Upper lobe of left lung (tissue), 6 donors: ENCODE results near the gene DMAC2L. TPM values are rescaled to one million over a fixed set of nuclear protein-coding genes. Genes with fewer than 3 reads are reported as not detected.

Source experiments
- ATAC-seq, 2 donors: fragments of 200-7000 bp; cut with Tn5 transposase; one replicate each; pipeline ENCODE4 v1.9.1; 2022; ENCODE audit warnings: mild to moderate bottlenecking in 2 of 2, moderate library complexity in 2 of 2; ENCODE audit not compliant: low FRiP score in 2 of 2
- DNase-seq, 2 donors: peaks; one replicate each; pipeline ENCODE4 v3.0.0-alpha.2; 2019 to 2020
- H3K27ac ChIP-seq, 4 donors: fragments of 200-600 bp; sonication (generic); one replicate each; pipeline ENCODE4 v1.5.1; 2016 to 2019
- H3K27me3 ChIP-seq, 4 donors: fragments of 200-600 bp; sonication (generic); one replicate each; pipeline ENCODE4 v1.5.1; 2017 to 2019
- H3K36me3 ChIP-seq, 4 donors: fragments of 200-600 bp; sonication (generic); one replicate each; pipeline ENCODE4 v1.5.1; 2016 to 2019
- H3K4me1 ChIP-seq, 4 donors: fragments of 200-600 bp; sonication (generic); one replicate each; pipeline ENCODE4 v1.5.1; 2018 to 2019
- H3K4me3 ChIP-seq, 4 donors: fragments of 200-600 bp; sonication (generic); one replicate each; pipeline ENCODE4 v1.5.1; 2017 to 2019; ENCODE audit warnings: mild to moderate bottlenecking in 2 of 4, moderate library complexity in 1 of 4
- H3K9me3 ChIP-seq, 4 donors: fragments of 200-600 bp; sonication (generic); one replicate each; pipeline ENCODE4 v1.5.1; 2018 to 2019
- EP300 ChIP-seq, 4 donors: sonication (generic); formaldehyde crosslinking; IDR thresholded peaks; one replicate each; pipeline ENCODE4 v1.5.1; 2017; ENCODE audit warnings: antibody characterized with exemption in 4 of 4, control low read depth in 2 of 4
- POLR2A ChIP-seq, 4 donors: fragments of 450-650 bp; IDR thresholded peaks; one replicate each; pipeline ENCODE4 v1.5.1; 2016 to 2017; ENCODE audit warnings: antibody characterized with exemption in 4 of 4, mild to moderate bottlenecking in 2 of 4
- POLR2AphosphoS5 ChIP-seq, 2 donors: sonication (generic); formaldehyde crosslinking; IDR thresholded peaks; one replicate each; pipeline ENCODE4 v1.5.1; 2017; ENCODE audit warnings: antibody characterized with exemption in 2 of 2
- WGBS, 2 donors: methylation state at CpG; one replicate each; pipeline ENCODE4 v1.1.5; 2017 to 2018; 5-methylcytosine and 5-hydroxymethylcytosine counted together
- total RNA-seq, 6 donors: library from RNA; depleted of rRNA in 4 of 6; stranded (reverse); fragments of >200 nt in 4 of 6; gene quantifications; one replicate each; pipeline versions ENCODE4 v1.1.0 to v1.2.1, GENCODE V29; 2016 to 2021
- TF ChIP-seq, protein P1 (sequence below), 6 experiments: fragments of 450-650 bp in 4 of 6; fragments of 200-600 bp in 2 of 6; sonication (generic) in 2 of 6; IDR thresholded peaks; one replicate each; pipeline ENCODE4 v1.5.1; 2016 to 2019; ENCODE audit warnings: antibody characterized with exemption in 6 of 6
- donor health status: DM: no; HTN: no; CAD: no; lungs with moderate emphysema.
- donor health status: DM: no; HTN: yes; CAD: no; lungs with severe emphysema.

Gene DMAC2L
- total RNA-seq, 6 donors from 2014 or later: 13.5 to 23.7 (median 21.6) TPM

DNA sequence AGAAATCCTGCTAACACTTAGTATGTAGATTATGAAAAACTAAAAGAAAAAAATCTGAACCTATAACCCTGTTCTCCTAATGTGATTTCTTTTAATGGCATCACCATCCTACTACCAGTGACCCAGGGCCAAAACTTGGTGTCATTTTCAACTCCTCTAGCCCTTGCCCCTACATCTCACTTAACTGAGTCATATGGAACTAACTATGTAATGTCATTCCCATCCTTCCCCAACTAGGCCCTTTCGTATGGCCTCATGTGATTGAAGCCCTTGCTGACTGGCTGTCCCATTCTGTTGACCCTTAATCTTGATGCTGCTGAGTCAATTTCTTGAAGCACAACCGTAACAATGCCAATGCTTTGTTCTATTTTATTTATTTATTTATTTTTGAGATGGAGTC, 7.6 kb downstream of the DMAC2L start:
- peak overlapping the region in 1 of 4 donors; percentile 67 for H3K27ac ChIP-seq
- no peaks in the 10 kb centered on the region for H3K27me3 ChIP-seq
- no peaks in the 10 kb centered on the region for H3K9me3 ChIP-seq
- ATAC-seq (no peak), DNase-seq (no peak)
- peaks cover 9 to 16% (median 12%) of the 10 kb centered on the region in 4 donors for H3K4me1 ChIP-seq
- 86 to 90% methylated on average over 2 of the region's 2 CpGs for WGBS, 2 donors
- H3K4me3 ChIP-seq: no peak overlapping the region
- peaks cover 0 to 18% (median 10%) of the 10 kb centered on the region in 4 donors for H3K36me3 ChIP-seq
- no peak for TF ChIP-seq POLR2A (IDR thresholded peaks at IDR 0.05)
- TF ChIP-seq POLR2AphosphoS5 (IDR thresholded peaks at IDR 0.05): no peak
- no peak for TF ChIP-seq EP300 (IDR thresholded peaks at IDR 0.05)
- TF ChIP-seq, protein P1, sequence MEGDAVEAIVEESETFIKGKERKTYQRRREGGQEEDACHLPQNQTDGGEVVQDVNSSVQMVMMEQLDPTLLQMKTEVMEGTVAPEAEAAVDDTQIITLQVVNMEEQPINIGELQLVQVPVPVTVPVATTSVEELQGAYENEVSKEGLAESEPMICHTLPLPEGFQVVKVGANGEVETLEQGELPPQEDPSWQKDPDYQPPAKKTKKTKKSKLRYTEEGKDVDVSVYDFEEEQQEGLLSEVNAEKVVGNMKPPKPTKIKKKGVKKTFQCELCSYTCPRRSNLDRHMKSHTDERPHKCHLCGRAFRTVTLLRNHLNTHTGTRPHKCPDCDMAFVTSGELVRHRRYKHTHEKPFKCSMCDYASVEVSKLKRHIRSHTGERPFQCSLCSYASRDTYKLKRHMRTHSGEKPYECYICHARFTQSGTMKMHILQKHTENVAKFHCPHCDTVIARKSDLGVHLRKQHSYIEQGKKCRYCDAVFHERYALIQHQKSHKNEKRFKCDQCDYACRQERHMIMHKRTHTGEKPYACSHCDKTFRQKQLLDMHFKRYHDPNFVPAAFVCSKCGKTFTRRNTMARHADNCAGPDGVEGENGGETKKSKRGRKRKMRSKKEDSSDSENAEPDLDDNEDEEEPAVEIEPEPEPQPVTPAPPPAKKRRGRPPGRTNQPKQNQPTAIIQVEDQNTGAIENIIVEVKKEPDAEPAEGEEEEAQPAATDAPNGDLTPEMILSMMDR (IDR thresholded peaks at IDR 0.05): no peak

DNA sequence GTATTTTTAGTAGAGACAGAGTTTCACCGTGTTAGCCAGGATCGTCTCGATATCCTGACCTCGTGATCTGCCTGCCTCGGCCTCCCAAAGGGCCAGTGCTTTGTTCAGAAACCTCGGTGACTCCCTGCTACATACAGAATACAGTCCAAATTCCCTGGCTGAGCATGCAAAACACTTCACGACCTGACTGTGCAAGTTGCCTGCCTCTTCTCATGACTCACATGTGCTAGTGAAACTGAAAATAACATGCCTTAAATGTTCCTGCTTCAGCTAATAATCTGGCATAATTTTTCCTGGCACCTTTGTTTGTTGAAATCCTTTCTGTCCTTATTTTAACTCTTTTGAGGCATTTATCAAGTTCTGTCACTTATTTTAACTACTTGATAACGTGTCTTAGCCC, 8.2 kb downstream of the DMAC2L start:
- H3K36me3 ChIP-seq: peaks cover 0 to 22% (median 9%) of the 10 kb centered on the region in 4 donors
- ATAC-seq: peak; percentile 59 to 63
- H3K27ac ChIP-seq: peak overlapping the region; percentile 48 to 76 (median 64)
- H3K9me3 ChIP-seq: no peaks in the 10 kb centered on the region
- peaks cover 9 to 16% (median 12%) of the 10 kb centered on the region in 4 donors for H3K4me1 ChIP-seq
- no peak for DNase-seq
- TF ChIP-seq POLR2A (IDR thresholded peaks at IDR 0.05) (no peak), POLR2AphosphoS5 (IDR thresholded peaks at IDR 0.05) (no peak), EP300 (IDR thresholded peaks at IDR 0.05) (no peak)
- TF ChIP-seq, protein P1 (IDR thresholded peaks at IDR 0.05): no peak
- no peak overlapping the region for H3K4me3 ChIP-seq
- H3K27me3 ChIP-seq: no peaks in the 10 kb centered on the region
- WGBS, 2 donors: 60 to 77% methylated on average over 8 of the region's 8 CpGs

DNA sequence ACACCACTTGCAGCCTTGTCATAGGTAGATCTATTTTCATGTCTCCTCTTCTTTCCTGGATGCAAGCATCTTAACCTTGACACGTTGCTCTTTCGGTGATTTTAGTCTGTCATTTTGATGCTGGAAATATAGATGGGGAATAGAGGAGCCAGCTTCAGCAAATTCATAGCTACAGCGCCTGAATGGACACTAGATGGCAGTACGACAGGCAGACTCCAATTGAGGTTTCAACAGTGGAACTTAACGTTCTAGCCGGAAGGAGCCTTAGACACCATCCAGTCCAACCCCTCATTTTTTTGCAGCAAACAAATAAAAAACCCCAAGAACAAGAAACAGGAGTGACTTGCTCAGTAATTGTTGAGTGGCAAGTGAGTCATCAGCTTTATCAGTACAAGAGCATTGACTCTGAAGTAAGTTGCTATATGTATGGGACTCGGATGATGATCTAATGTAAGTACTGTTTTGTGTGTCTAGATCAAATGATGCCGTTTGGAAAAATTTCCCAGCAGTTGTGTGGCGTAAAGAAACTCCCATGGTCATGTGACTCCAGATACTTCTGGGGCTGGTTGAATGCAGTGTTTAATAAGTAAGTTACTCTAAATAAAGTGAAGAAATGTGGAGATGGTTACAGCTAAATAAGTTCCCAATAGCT, 9.0 kb downstream of the DMAC2L start:
- peak overlapping the region; percentile 48 to 76 (median 64) for H3K27ac ChIP-seq
- TF ChIP-seq POLR2A (IDR thresholded peaks at IDR 0.05): no peak
- TF ChIP-seq EP300 (IDR thresholded peaks at IDR 0.05): peak in 1 of 4 donors; percentile 54
- TF ChIP-seq, protein P1 (IDR thresholded peaks at IDR 0.05): peak; percentile 75 to 85 (median 80)
- TF ChIP-seq POLR2AphosphoS5 (IDR thresholded peaks at IDR 0.05): peak in 1 of 2 donors; percentile 46
- DNase-seq (peak in 1 of 2 donors; percentile 75), ATAC-seq (peak; percentile 97 to 98)
- H3K27me3 ChIP-seq: no peaks in the 10 kb centered on the region
- peaks cover 9 to 16% (median 12%) of the 10 kb centered on the region in 4 donors for H3K4me1 ChIP-seq
- peak overlapping the region in 2 of 4 donors; percentile 15 to 22 for H3K4me3 ChIP-seq
- peaks cover 0 to 29% (median 9%) of the 10 kb centered on the region in 4 donors for H3K36me3 ChIP-seq
- WGBS, 2 donors: 3 to 5% methylated on average over 9 of the region's 9 CpGs
- no peaks in the 10 kb centered on the region for H3K9me3 ChIP-seq

DNA sequence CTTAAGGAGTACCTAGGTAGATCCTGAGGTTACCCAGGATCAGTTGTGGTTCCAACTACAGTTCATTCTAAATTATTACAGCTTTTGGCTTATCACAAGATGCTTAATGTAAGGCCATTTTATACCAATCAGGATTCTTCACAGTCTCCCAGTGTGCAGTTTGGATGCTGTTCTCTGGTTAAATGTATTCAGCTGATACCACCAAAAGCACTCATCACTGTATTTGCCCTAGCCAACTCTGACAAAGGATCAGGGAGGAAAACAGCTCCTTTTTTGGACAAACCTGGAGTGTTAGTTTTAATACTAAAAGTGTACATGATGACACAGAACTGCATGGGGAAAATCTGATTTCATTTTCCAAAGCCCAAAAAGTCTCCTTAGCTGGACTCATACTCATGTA, 19.5 kb downstream of the DMAC2L start:
- DNase-seq: no peak
- H3K27ac ChIP-seq: peak overlapping the region in 1 of 4 donors; percentile 32

More for the DNA sequence above, 19.5 kb downstream of the DMAC2L start:
- ATAC-seq: no peak
- TF ChIP-seq POLR2AphosphoS5 (IDR thresholded peaks at IDR 0.05): no peak
- TF ChIP-seq, protein P1 (IDR thresholded peaks at IDR 0.05): no peak
- TF ChIP-seq POLR2A (IDR thresholded peaks at IDR 0.05): no peak
- TF ChIP-seq EP300 (IDR thresholded peaks at IDR 0.05): no peak
- Histone ChIP-seq H3K36me3 (peaks cover 0 to 9% (median 2%) of the 10 kb centered on the region in 4 donors), H3K4me3 (no peak overlapping the region), H3K9me3 (no peaks in the 10 kb centered on the region), H3K4me1 (peaks cover 10 to 25% (median 16%) of the 10 kb centered on the region in 4 donors), H3K27me3 (no peaks in the 10 kb centered on the region)
